SK-N-SH treated with all-trans-retinoic acid at 6 μM for 48 hours (cell line): ENCODE results near the gene STIL.

Experiments
- ATAC-seq: fragments of 200-7000 bp; cut with Tn5 transposase; 3 replicates; pipeline ENCODE4 v1.9.1; 2020; ENCODE audit warnings: mild to moderate bottlenecking, moderate library complexity
- ARNTL ChIP-seq: fragments of 450-650 bp; formaldehyde crosslinking; IDR thresholded peaks from 2 replicates; pipeline ENCODE4 v1.5.0; 2020; ENCODE audit warnings: low read depth, mild to moderate bottlenecking, moderate library complexity, borderline replicate concordance
- BACH2 ChIP-seq: fragments of 250-450 bp; sonication (Bioruptor Pico); IDR thresholded peaks from 2 replicates; pipeline ENCODE4 v1.9.0; 2021; ENCODE audit warnings: mild to moderate bottlenecking, borderline replicate concordance
- CREB5 ChIP-seq: fragments of 250-450 bp; sonication (Bioruptor Pico); IDR thresholded peaks from 2 replicates; pipeline ENCODE4 v1.5.1; 2020; ENCODE audit warnings: low read depth, mild to moderate bottlenecking, moderate library complexity
- CSDC2 ChIP-seq: fragments of 250-450 bp; sonication (Bioruptor Pico); IDR thresholded peaks from 2 replicates; pipeline ENCODE4 v1.5.0; 2020; ENCODE audit warnings: mild to moderate bottlenecking, moderate library complexity
- CSRNP3 ChIP-seq: fragments of 250-450 bp; sonication (Bioruptor Pico); IDR thresholded peaks from 2 replicates; pipeline ENCODE4 v1.5.1; 2021; ENCODE audit warnings: mild to moderate bottlenecking, moderate library complexity
- ESRRG ChIP-seq: fragments of 250-450 bp; sonication (Bioruptor Pico); IDR thresholded peaks from 2 replicates; pipeline ENCODE4 v1.6.1; 2021; ENCODE audit warnings: mild to moderate bottlenecking
- GLIS3 ChIP-seq: fragments of 250-450 bp; sonication (Bioruptor Pico); IDR thresholded peaks from 2 replicates; pipeline ENCODE4 v1.5.0; 2020; ENCODE audit warnings: mild to moderate bottlenecking, moderate library complexity
- ISL1 ChIP-seq: fragments of 250-450 bp; sonication (Bioruptor Pico); IDR thresholded peaks from 2 replicates; pipeline ENCODE4 v2.1.2; 2022; ENCODE audit warnings: mild to moderate bottlenecking, moderate library complexity
- OSR1 ChIP-seq: fragments of 250-450 bp; sonication (Bioruptor Pico); IDR thresholded peaks from 2 replicates; pipeline ENCODE4 v1.8.0; 2022; ENCODE audit warnings: moderate library complexity, mild to moderate bottlenecking, inconsistent platforms
- PPARA ChIP-seq: fragments of 250-450 bp; sonication (Bioruptor Pico); IDR thresholded peaks from 2 replicates; pipeline ENCODE4 v1.5.0; 2020; ENCODE audit warnings: mild to moderate bottlenecking, borderline replicate concordance
- RARB ChIP-seq: fragments of 250-450 bp; sonication (Bioruptor Pico); IDR thresholded peaks from 2 replicates; pipeline ENCODE4 v1.8.0; 2021; ENCODE audit warnings: mild to moderate bottlenecking, moderate library complexity
- SNAI2 ChIP-seq: fragments of 250-450 bp; sonication (Bioruptor Pico); IDR thresholded peaks from 2 replicates; pipeline ENCODE4 v1.5.0; 2020; ENCODE audit warnings: mild to moderate bottlenecking, moderate library complexity
- TCF4 ChIP-seq: fragments of 250-450 bp; sonication (Bioruptor Pico); IDR thresholded peaks from 2 replicates; pipeline ENCODE4 v1.8.0; 2021; ENCODE audit warnings: mild to moderate bottlenecking, moderate library complexity, borderline replicate concordance
- TOX ChIP-seq: fragments of 250-450 bp; sonication (Bioruptor Pico); IDR thresholded peaks from 2 replicates; pipeline ENCODE4 v1.8.0; 2021; ENCODE audit warnings: mild to moderate bottlenecking, moderate library complexity, borderline replicate concordance
- ZC3H10 ChIP-seq: fragments of 250-450 bp; sonication (Bioruptor Pico); IDR thresholded peaks from 2 replicates; pipeline ENCODE4 v1.5.1; 2021; ENCODE audit warnings: mild to moderate bottlenecking, moderate library complexity
- ZFP3 ChIP-seq: fragments of 250-450 bp; sonication (Bioruptor Pico); IDR thresholded peaks from 2 replicates; pipeline ENCODE4 v1.5.0; 2020; ENCODE audit warnings: mild to moderate bottlenecking, moderate library complexity
- ZFP30 ChIP-seq: fragments of 450-650 bp; formaldehyde crosslinking; IDR thresholded peaks from 2 replicates; pipeline ENCODE4 v1.5.0; 2022; ENCODE audit warnings: mild to moderate bottlenecking, moderate library complexity
- ZNF70 ChIP-seq: fragments of 450-650 bp; formaldehyde crosslinking; IDR thresholded peaks from 2 replicates; pipeline ENCODE4 v1.5.0; 2020; ENCODE audit warnings: mild to moderate bottlenecking, moderate library complexity
- ZNF8 ChIP-seq: fragments of 450-650 bp; formaldehyde crosslinking; IDR thresholded peaks from 2 replicates; pipeline ENCODE4 v1.5.0; 2020; ENCODE audit warnings: mild to moderate bottlenecking, moderate library complexity
- TF ChIP-seq, protein P1 (sequence below): fragments of 250-450 bp; sonication (Bioruptor Pico); IDR thresholded peaks from 2 replicates; pipeline ENCODE4 v1.8.0; 2020; ENCODE audit warnings: mild to moderate bottlenecking, moderate library complexity, borderline replicate concordance
- TF ChIP-seq, protein P2 (sequence below): fragments of 250-450 bp; sonication (Bioruptor Pico); IDR thresholded peaks from 2 replicates; pipeline ENCODE4 v1.5.0; 2020; ENCODE audit warnings: mild to moderate bottlenecking, moderate library complexity
- TF ChIP-seq, protein P3 (sequence below): fragments of 250-450 bp; sonication (Bioruptor Pico); IDR thresholded peaks from 2 replicates; pipeline ENCODE4 v1.8.0; 2021; ENCODE audit warnings: low read depth, mild to moderate bottlenecking, moderate library complexity, borderline replicate concordance

The STIL gene

GRCh38 chr1:47326271-47326670, 12.3 kb upstream of the STIL start:
- ATAC-seq: no peak
- no peak for TF ChIP-seq GLIS3 (CRISPR knock-in tag)
- TF ChIP-seq ZFP3 (CRISPR knock-in tag): no peak
- TF ChIP-seq CREB5 (CRISPR knock-in tag): no peak
- TF ChIP-seq PPARA (CRISPR knock-in tag): no peak
- TF ChIP-seq, all 23 proteins: peak for 0

- ATAC-seq: no peak
- no peak for TF ChIP-seq ZNF8 (CRISPR knock-in tag)
- TF ChIP-seq CREB5 (CRISPR knock-in tag): no peak
- no peak for TF ChIP-seq ZNF70
- TF ChIP-seq, protein P1, sequence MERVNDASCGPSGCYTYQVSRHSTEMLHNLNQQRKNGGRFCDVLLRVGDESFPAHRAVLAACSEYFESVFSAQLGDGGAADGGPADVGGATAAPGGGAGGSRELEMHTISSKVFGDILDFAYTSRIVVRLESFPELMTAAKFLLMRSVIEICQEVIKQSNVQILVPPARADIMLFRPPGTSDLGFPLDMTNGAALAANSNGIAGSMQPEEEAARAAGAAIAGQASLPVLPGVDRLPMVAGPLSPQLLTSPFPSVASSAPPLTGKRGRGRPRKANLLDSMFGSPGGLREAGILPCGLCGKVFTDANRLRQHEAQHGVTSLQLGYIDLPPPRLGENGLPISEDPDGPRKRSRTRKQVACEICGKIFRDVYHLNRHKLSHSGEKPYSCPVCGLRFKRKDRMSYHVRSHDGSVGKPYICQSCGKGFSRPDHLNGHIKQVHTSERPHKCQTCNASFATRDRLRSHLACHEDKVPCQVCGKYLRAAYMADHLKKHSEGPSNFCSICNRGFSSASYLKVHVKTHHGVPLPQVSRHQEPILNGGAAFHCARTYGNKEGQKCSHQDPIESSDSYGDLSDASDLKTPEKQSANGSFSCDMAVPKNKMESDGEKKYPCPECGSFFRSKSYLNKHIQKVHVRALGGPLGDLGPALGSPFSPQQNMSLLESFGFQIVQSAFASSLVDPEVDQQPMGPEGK (CRISPR knock-in tag): no peak
- no peak for TF ChIP-seq TOX (CRISPR knock-in tag)
- no peak for TF ChIP-seq CSDC2 (CRISPR knock-in tag)
- TF ChIP-seq GLIS3 (CRISPR knock-in tag): no peak
- TF ChIP-seq ESRRG (CRISPR knock-in tag): no peak
- TF ChIP-seq TCF4 (CRISPR knock-in tag): no peak
- TF ChIP-seq OSR1 (CRISPR knock-in tag): no peak
- TF ChIP-seq ZC3H10 (CRISPR knock-in tag): no peak
- TF ChIP-seq, protein P2, sequence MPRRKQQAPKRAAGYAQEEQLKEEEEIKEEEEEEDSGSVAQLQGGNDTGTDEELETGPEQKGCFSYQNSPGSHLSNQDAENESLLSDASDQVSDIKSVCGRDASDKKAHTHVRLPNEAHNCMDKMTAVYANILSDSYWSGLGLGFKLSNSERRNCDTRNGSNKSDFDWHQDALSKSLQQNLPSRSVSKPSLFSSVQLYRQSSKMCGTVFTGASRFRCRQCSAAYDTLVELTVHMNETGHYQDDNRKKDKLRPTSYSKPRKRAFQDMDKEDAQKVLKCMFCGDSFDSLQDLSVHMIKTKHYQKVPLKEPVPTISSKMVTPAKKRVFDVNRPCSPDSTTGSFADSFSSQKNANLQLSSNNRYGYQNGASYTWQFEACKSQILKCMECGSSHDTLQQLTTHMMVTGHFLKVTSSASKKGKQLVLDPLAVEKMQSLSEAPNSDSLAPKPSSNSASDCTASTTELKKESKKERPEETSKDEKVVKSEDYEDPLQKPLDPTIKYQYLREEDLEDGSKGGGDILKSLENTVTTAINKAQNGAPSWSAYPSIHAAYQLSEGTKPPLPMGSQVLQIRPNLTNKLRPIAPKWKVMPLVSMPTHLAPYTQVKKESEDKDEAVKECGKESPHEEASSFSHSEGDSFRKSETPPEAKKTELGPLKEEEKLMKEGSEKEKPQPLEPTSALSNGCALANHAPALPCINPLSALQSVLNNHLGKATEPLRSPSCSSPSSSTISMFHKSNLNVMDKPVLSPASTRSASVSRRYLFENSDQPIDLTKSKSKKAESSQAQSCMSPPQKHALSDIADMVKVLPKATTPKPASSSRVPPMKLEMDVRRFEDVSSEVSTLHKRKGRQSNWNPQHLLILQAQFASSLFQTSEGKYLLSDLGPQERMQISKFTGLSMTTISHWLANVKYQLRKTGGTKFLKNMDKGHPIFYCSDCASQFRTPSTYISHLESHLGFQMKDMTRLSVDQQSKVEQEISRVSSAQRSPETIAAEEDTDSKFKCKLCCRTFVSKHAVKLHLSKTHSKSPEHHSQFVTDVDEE (CRISPR knock-in tag): no peak
- no peak for TF ChIP-seq BACH2 (CRISPR knock-in tag)
- no peak for TF ChIP-seq RARB (CRISPR knock-in tag)
- no peak for TF ChIP-seq ISL1 (CRISPR knock-in tag)
- TF ChIP-seq ARNTL (CRISPR knock-in tag): no peak
- no peak for TF ChIP-seq CSRNP3 (CRISPR knock-in tag)
- no peak for TF ChIP-seq PPARA (CRISPR knock-in tag)
- TF ChIP-seq, all 23 proteins: peak for 0
Observed at GRCh38 chr1:47325528-47325927, 11.6 kb upstream of the STIL start.

DNA sequence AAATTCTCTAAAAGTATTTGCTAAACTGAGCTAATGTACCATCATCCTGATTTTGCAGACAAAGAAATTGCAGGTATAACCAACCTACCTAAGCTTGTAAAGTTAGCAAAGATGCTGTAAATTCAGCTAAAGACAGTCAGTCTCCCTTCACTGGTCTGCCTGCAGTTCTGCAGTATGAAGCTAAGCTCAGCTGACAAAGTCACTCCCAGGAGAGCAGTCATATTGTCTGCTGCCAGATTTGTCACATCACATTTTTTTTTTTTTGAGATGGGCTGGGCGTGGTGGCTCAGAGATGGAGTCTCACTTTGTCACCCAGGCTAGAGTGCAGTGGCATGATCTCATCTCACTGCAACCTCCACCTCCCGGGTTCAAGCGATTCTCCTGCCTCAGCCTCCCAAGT, 10.7 kb upstream of the STIL start:
- ATAC-seq: no peak
- TF ChIP-seq, protein P3, sequence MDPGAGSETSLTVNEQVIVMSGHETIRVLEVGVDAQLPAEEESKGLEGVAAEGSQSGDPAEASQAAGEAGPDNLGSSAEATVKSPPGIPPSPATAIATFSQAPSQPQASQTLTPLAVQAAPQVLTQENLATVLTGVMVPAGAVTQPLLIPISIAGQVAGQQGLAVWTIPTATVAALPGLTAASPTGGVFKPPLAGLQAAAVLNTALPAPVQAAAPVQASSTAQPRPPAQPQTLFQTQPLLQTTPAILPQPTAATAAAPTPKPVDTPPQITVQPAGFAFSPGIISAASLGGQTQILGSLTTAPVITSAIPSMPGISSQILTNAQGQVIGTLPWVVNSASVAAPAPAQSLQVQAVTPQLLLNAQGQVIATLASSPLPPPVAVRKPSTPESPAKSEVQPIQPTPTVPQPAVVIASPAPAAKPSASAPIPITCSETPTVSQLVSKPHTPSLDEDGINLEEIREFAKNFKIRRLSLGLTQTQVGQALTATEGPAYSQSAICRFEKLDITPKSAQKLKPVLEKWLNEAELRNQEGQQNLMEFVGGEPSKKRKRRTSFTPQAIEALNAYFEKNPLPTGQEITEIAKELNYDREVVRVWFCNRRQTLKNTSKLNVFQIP (CRISPR knock-in tag): no peak
- TF ChIP-seq, protein P2 (CRISPR knock-in tag): no peak
- TF ChIP-seq ZNF8 (CRISPR knock-in tag): no peak
- TF ChIP-seq ZNF70: no peak
- TF ChIP-seq CSDC2 (CRISPR knock-in tag): no peak
- TF ChIP-seq GLIS3 (CRISPR knock-in tag): no peak
- no peak for TF ChIP-seq RARB (CRISPR knock-in tag)
- TF ChIP-seq ZFP30 (CRISPR knock-in tag): no peak
- no peak for TF ChIP-seq SNAI2 (CRISPR knock-in tag)
- no peak for TF ChIP-seq CSRNP3 (CRISPR knock-in tag)
- TF ChIP-seq ZC3H10 (CRISPR knock-in tag): no peak
- no peak for TF ChIP-seq TOX (CRISPR knock-in tag)
- no peak for TF ChIP-seq ARNTL (CRISPR knock-in tag)
- no peak for TF ChIP-seq ESRRG (CRISPR knock-in tag)
- TF ChIP-seq PPARA (CRISPR knock-in tag): no peak
